Mononuclear cell (primary cell): Measurements from ENCODE around the gene DNAJB11. TPM values are rescaled to one million over a fixed set of nuclear protein-coding genes. Genes with fewer than 3 reads are reported as not detected.
"Not testable (repeated sequence)": the region's sequence is repeated elsewhere in the genome, so short reads cannot be mapped to it uniquely, and the experiment has no call there.

Experiments
- H3K27me3 ChIP-seq: 2 replicates; pipeline ENCODE4 v1.6.0; 2011; ENCODE audit warnings: low read length, control low read depth; ENCODE audit not compliant: insufficient read depth
- H3K4me1 ChIP-seq: 2 replicates; pipeline ENCODE4 v1.5.1; 2011; ENCODE audit warnings: mild to moderate bottlenecking, low read length, control low read depth; ENCODE audit not compliant: insufficient read depth
- H3K4me3 ChIP-seq: 2 replicates; pipeline ENCODE4 v1.5.1; 2011; ENCODE audit warnings: mild to moderate bottlenecking, low read length, moderate library complexity
- H3K9me3 ChIP-seq: 2 replicates; pipeline ENCODE4 v1.5.1; 2011; ENCODE audit warnings: low read depth, mild to moderate bottlenecking, control low read depth, low read length
- total RNA-seq: library from RNA; depleted of rRNA; stranded (reverse); fragments of >200 nt; gene quantifications from one replicate; pipeline ENCODE4 v1.2.3, GENCODE V29; 2012

The DNAJB11 gene
- total RNA-seq, 1 donor: 44.3 TPM

DNA sequence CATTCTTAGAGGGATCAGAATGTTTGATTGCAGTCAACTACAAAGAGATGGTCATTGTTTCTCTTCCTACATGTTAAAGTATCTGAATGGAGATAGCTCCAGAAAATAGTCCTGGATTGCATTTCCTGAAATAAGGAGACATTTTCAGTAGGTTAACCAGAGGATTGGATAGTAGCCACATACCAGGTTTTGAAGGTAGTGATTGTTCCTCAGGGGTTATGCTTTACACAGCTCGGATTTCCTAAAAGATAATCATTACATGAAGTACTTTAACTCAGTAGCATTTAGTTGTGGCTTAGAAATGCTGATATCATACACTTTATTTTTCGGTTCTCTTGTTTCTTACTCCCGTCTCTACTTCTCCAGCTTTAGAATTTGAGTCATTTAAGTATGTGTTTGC, 10.3 kb downstream of the DNAJB11 start:
- H3K4me1 ChIP-seq: no peaks in the 10 kb centered on the region
- no peaks in the 10 kb centered on the region for H3K9me3 ChIP-seq
- no peaks in the 10 kb centered on the region for H3K27me3 ChIP-seq
- no peak overlapping the region for H3K4me3 ChIP-seq

DNA sequence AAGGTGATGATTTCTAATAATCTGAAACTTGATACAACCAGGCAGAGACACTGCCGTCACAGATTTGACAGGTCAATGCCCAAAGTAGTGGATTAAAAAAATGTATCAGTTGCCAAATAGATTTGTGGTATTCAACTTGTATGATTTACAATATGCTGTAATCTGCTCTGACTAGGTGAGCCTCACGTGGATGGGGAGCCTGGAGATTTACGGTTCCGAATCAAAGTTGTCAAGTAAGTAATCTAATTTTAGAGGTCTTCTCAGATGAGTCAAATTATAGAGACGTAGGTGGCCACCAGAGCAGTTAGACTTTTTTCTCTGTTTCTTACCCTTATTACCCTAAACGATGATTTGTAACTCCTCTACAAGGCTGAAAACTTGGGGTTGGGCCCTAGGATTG, 12.0 kb downstream of the DNAJB11 start:
- H3K4me1 ChIP-seq: no peaks in the 10 kb centered on the region
- no peaks in the 10 kb centered on the region for H3K27me3 ChIP-seq
- no peak overlapping the region for H3K4me3 ChIP-seq
- H3K9me3 ChIP-seq: no peaks in the 10 kb centered on the region

DNA sequence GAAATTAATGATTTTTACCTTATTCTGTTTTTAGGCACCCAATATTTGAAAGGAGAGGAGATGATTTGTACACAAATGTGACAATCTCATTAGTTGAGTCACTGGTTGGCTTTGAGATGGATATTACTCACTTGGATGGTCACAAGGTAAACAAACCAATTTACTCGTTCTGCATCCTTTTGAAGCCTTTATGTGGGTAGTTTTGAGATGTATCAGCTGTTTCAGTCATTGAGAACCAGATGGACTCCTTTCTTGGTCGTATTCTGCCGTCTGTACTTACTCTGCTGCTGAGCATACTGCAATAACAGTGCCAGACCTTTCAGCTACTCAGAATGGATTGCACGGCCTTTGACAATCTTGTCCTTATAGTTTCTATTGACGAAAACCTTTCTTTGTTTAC, 13.3 kb downstream of the DNAJB11 start:
- H3K4me3 ChIP-seq: no peak overlapping the region
- H3K9me3 ChIP-seq: no peaks in the 10 kb centered on the region
- H3K4me1 ChIP-seq: no peaks in the 10 kb centered on the region
- no peaks in the 10 kb centered on the region for H3K27me3 ChIP-seq

DNA sequence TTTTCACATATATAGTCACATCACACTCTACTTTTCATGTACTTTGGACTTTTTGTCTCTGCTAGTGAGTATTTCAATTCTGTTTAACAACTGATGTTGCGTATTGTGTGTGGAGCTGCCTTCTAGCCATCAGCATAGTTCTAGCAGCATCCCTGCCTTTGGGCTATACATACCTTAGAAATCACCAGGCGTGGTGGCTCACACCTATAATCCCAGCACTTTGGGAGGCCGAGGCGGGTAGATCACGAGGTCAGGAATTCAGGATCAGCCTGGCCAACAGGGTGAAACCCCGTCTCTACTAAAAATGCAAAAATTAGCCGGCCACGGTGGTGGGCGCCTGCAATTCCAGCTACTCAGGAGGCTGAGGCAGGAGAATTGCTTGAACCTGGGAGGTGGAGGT, 15.7 kb downstream of the DNAJB11 start:
- H3K27me3 ChIP-seq, H3K9me3 ChIP-seq, H3K4me3 ChIP-seq, H3K4me1 ChIP-seq: not testable (repeated sequence)

DNA sequence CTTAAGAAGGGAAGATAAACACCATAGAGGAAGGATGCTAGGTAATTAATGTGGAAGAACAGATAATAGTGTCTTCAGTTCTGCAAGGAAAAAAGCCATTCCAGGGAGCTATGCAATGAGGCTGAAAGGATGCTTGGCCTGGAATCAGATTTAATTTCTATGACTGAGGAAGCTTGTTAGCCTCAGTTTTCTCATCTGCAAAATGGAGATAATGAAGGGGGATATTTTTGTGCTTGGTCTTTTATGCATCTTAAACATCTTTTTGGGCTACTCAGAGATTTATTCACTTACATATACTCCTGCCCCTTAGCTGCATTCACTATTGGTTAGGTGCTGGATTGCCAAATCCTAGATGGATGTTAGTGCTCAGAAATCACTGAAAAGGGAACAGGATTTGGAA, 16.7 kb downstream of the DNAJB11 start:
- no peak overlapping the region for H3K4me3 ChIP-seq
- no peaks in the 10 kb centered on the region for H3K9me3 ChIP-seq
- H3K27me3 ChIP-seq: no peaks in the 10 kb centered on the region
- H3K4me1 ChIP-seq: no peaks in the 10 kb centered on the region

DNA sequence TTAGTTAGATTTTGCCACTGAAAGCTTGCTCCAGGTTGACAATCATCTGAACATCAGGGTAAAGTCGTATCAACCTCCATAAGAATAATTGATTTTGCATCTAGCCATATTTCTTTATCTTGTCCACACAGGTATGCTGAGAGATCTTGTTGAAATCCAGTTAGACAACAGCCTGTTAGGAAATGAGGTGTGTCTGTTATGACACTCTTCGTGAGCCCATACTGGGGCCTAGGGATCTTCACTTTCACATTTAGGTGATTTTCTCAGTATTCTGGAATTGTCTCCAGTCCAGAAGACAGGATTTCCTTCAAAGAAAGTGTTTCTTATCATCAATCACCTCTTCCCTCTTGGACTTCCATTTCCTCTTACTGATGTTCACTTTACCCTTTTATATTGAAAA, 18.1 kb downstream of the DNAJB11 start:
- H3K4me3 ChIP-seq: no peak overlapping the region
- no peaks in the 10 kb centered on the region for H3K9me3 ChIP-seq
- H3K4me1 ChIP-seq: no peaks in the 10 kb centered on the region
- no peaks in the 10 kb centered on the region for H3K27me3 ChIP-seq

DNA sequence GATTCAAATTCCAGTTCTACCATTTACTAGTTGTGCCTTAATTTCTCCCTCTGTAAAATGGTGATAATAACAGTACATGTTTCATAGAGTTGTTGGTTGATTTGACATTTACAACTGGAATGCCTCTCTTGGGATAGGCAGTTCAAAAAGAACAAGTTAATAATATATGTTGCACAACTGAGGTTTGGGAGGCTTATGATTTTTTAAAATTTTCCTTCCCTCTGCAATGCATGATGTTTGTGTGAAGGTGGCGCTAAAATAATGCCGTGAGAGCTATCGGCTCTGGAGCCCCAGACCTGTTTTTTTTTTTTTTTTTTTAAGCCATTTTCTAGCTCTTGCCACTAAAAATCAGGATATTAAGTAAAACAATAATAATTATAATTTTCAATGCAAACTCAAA, 18.6 kb downstream of the DNAJB11 start:
- H3K4me3 ChIP-seq: no peak overlapping the region
- no peaks in the 10 kb centered on the region for H3K9me3 ChIP-seq
- no peaks in the 10 kb centered on the region for H3K27me3 ChIP-seq
- no peaks in the 10 kb centered on the region for H3K4me1 ChIP-seq

DNA sequence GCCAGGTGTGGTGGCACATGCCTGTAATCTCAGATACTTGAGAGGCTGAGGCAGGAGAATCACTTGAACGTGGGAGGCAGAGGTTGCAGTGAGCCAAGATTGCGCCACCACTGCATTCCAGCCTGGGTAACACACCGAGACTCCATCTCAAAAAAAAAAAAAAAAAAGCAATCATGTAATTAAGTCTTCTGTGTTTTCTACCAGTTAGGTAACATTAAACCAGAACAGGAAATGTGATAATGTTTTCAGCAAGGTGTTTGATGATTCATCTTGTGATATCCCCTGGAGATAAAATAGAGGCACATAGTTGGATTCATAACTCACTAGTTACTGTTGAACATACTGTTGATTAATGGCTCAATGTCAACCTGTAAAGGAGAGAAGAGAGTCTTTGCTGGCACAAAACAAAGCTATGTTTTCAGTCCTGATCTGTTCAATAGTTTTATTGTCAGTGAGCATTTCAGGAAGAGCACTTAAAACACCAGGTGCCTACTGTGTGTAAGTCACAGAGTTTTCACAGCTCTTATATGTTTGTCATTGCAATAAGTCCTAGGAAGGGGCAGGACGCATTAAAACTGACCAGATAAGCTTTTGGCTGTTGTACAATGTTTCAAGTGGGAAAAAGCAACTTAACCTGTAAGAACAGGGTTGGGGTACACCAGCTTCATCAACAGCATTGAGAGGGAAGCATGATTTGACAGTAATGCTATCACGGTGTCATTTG, 19.5 kb downstream of the DNAJB11 start:
- Histone ChIP-seq H3K9me3 (no peaks in the 10 kb centered on the region), H3K4me1 (no peaks in the 10 kb centered on the region), H3K27me3 (no peaks in the 10 kb centered on the region), H3K4me3 (no peak overlapping the region)

DNA sequence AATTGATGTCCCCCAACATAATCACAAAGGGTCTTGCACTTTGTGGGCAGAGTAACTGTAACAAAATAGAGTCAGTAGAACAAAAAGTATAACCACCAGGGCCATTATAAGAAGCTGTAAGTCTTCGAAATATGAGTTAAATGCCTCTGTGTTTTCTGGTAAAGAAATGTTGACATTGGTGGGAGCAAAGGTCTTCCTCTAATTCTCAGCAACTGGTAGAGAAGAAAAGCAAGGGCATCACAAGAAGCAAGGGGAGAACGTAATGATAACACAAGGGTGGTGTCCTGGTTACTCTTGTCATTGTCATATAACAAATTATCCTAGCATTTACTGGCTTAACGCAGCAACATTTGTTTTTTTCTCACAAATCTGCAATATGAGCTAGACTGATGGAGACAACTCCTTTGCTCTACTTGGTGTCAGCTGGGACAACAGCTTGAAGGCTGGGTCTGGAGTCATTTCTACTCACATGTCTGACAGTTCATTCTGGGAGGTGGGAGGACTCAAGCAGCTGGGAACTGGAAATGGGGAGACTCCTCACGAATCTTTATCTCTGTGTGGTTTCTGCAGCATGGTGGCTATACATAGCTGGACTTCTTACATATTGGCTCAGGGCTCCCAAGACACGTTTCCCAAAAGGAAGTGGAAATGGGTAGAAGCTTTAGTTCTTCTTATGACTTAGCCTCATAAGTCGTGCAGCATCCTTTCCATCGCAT, 20.2 kb downstream of the DNAJB11 start:
- H3K9me3 ChIP-seq: no peaks in the 10 kb centered on the region
- H3K4me3 ChIP-seq: no peak overlapping the region
- H3K4me1 ChIP-seq: no peaks in the 10 kb centered on the region
- no peaks in the 10 kb centered on the region for H3K27me3 ChIP-seq

DNA sequence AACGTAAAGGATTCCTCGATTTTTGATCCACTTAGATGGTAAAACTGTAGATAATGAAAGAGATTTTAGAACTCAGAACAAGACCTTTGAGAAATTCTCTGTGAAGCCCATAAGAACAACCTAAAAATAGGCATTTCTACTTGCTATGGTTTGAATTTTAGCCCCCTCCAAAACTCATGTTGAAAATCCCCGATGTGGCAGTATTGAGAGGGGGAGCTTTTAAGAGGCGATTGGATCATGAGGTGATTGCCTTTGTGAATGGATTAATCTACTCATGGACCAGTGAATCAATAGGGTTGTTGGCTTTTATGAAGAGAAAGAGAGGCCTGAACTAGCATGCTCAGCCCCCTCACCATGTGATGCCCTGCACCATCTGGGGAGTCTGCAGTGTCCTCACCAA, 22.2 kb downstream of the DNAJB11 start:
- Histone ChIP-seq H3K4me3 (no peak overlapping the region), H3K27me3 (no peaks in the 10 kb centered on the region), H3K4me1 (no peaks in the 10 kb centered on the region), H3K9me3 (no peaks in the 10 kb centered on the region)

DNA sequence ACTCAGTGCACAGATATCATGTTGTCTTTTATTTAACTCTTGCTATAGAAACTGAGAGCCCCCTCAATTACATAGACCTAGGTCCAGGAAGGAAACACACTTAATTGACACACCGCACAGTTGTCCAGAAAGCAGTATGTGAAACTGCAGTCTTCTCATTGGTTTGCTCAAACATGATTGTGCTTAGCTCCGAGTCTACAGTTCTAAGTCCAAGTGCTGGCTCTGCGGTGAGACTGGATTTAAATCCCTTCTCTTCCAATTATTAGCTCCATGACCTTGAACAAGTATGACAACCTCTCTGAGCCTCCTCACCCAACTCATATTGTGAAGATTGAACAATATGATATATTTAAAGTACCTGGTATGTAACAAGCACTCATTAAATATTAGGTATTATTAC, 23.3 kb downstream of the DNAJB11 start:
- no peaks in the 10 kb centered on the region for H3K27me3 ChIP-seq
- H3K4me1 ChIP-seq: no peaks in the 10 kb centered on the region
- H3K4me3 ChIP-seq: no peak overlapping the region
- H3K9me3 ChIP-seq: no peaks in the 10 kb centered on the region

DNA sequence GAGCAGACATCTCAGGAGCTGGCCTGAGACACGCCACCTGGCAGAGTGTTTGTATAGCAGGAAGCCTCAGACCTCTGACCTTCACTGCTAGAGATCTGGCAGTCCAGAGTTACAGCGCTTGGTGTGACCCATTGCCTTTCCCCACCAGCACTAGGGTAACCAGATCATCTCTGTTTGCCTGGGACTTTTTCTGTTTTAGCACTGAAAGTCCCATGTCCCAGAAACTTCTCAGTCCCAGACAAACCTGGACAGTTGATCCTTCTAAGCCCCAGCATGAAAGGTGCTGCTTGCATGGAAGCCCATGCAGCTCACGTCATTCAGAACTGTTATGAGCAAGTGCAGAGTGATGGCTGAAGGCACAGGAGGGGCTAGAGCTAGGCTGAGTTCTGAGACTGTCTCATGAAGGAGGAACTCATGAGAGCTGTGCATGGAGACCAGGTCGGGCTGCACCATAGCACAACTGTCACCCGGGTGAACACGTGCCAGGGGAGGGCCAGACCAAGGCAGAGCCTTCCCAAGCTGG, 24.1 kb downstream of the DNAJB11 start:
- no peaks in the 10 kb centered on the region for H3K9me3 ChIP-seq
- no peaks in the 10 kb centered on the region for H3K27me3 ChIP-seq
- H3K4me1 ChIP-seq: no peaks in the 10 kb centered on the region
- H3K4me3 ChIP-seq: no peak overlapping the region

DNA sequence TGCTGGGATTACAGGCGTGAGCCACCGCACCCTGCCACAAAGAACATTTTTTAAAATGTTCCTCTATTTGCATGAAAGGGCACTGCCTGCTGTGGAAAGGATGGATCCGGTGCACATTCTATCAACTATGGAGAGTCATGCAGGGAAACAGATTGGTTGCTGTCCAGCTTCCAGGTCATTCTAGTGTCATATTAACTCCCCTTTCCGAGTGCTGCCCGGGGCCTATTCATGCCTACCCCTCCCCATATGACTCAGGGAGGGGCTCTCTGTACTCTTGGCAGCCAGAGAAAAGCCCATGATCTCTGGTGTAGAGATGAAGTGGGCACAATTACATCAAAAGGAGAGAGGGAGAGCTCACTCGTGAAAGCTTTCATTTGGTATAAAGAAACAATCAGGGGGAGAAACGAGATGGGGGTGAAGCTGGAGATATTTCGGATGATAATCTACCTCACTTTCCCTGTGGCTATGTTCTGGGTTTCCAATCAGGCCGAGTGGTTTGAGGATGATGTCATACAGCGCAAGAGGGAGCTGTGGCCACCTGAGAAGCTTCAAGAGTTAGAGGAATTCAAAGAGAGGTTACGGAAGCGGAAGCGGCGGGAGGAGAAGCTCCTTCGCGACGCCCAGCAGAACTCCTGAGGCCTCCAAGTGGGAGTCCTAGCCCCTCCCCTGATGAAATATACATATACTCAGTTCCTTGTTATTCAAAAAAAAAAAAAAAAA, 26.2 kb downstream of the DNAJB11 start:
- no peaks in the 10 kb centered on the region for H3K4me1 ChIP-seq

DNA sequence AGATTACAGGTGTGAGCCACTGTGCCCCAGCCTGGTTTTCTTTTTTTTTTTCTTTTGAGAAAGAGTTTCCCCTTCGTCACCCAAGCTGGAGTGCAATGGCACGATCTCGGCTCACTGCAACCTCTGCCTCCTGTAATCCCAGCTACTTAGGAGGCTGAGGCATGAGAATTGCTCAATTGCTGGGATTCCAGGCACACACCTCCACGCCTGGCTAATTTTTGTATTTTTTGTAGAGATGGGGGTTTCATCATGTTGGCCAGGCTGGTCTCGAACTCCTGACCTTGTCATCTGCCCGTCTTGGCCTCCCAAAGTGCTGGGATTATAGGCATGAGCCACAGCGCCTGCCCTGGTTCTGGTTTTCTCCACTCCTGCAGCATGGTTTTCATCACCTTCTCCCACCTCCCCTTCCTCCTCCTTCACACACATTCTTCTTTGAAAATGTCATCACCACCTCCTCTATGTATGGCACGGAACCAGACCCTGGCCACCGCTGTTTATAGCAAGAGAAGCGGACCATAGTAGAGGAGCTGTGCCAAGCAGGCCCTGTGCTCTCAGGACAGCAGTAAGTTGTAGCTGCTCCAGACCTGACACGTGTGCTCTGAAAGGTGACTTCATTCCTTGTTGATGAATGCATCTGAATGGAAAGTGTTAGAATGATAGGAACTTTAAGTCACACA, 27.7 kb downstream of the DNAJB11 start:
- H3K9me3 ChIP-seq: no peaks in the 10 kb centered on the region
- no peak overlapping the region for H3K4me3 ChIP-seq
- no peaks in the 10 kb centered on the region for H3K4me1 ChIP-seq

More for the DNA sequence above, 26.2 kb downstream of the DNAJB11 start:
- no peaks in the 10 kb centered on the region for H3K27me3 ChIP-seq
- H3K4me3 ChIP-seq: no peak overlapping the region
- no peaks in the 10 kb centered on the region for H3K9me3 ChIP-seq

DNA sequence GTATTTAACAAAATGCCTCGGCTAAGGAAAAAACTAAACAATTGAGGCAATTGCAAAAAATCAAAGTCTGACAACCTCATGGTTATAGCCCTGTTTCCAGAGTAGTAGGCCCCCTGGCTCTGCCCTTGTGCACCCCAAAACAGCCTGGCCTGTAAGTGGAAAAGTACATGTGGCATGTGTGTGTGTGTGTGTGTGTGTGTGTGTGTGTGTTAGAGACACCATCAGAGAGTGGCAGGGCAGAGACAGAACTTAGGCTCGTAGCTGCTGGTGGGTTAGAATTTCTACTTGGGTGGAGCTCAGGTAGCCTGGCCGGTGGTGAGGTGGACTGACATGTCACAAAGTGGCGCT, 28.2 kb downstream of the DNAJB11 start:
- H3K4me3 ChIP-seq: no peak overlapping the region

More for the DNA sequence above, 27.7 kb downstream of the DNAJB11 start:
- no peaks in the 10 kb centered on the region for H3K27me3 ChIP-seq

More for the DNA sequence above, 28.2 kb downstream of the DNAJB11 start:
- Histone ChIP-seq H3K4me1 (no peaks in the 10 kb centered on the region), H3K9me3 (no peaks in the 10 kb centered on the region), H3K27me3 (no peaks in the 10 kb centered on the region)
